ENCODE results near the gene COQ9. TPM values are rescaled to one million over a fixed set of nuclear protein-coding genes. Genes with fewer than 3 reads are reported as not detected.
"Not testable (repeated sequence)": the region's sequence is repeated elsewhere in the genome, so short reads cannot be mapped to it uniquely, and the experiment has no call there.

Gene COQ9
- polyA plus RNA-seq, 1 experiment, result 69.5 TPM

GRCh38 chr16:57434003-57434402, 13.3 kb upstream of the COQ9 start:
- DNase-seq (ENCODE audit: low read depth), result no peak
- peaks cover 20% of the 10 kb centered on the region for H3K36me3 ChIP-seq (ENCODE audit: control insufficient read depth, insufficient read depth, low read length)
- ChIA-PET CTCF (interaction anchor here (1.5 to 6.0 kb wide), 4 partner anchors 11 to 85 kb away, joined by 4 to 45 read pairs (median 14); partner anchors contain the start of gene POLR2C), POLR2A (no interaction called here)
- no peak for TF ChIP-seq CTCF (IDR thresholded peaks at IDR 0.05; ENCODE audit: insufficient read depth, low read depth, low read length)
- H3K27me3 ChIP-seq (ENCODE audit: control insufficient read depth, insufficient read depth, low read length), result no peaks in the 10 kb centered on the region
- H3K4me3 ChIP-seq (ENCODE audit: low read depth, low read length), result no peak overlapping the region

- H3K27me3 ChIP-seq (ENCODE audit: control insufficient read depth, insufficient read depth, low read length), result no peaks in the 10 kb centered on the region
- H3K36me3 ChIP-seq (ENCODE audit: control insufficient read depth, insufficient read depth, low read length), result peaks cover 17% of the 10 kb centered on the region
- POLR2A ChIA-PET, result no interaction called here
- DNase-seq (ENCODE audit: low read depth), result no peak
- CTCF ChIA-PET, result interaction anchor here (0.8 to 1.3 kb wide), 3 partner anchors 12 to 84 kb away, joined by 3 read pairs; no protein-coding TSS in a partner anchor
- H3K4me3 ChIP-seq (ENCODE audit: low read depth, low read length), result no peak overlapping the region
- TF ChIP-seq CTCF (IDR thresholded peaks at IDR 0.05; ENCODE audit: insufficient read depth, low read depth, low read length), result no peak
Measured at GRCh38 chr16:57435838-57436237, 11.4 kb upstream of the COQ9 start.

GRCh38 chr16:57439947-57440346, 7.3 kb upstream of the COQ9 start:
- H3K36me3 ChIP-seq (ENCODE audit: control insufficient read depth, insufficient read depth, low read length); POLR2A ChIA-PET; H3K27me3 ChIP-seq (ENCODE audit: control insufficient read depth, insufficient read depth, low read length); DNase-seq (ENCODE audit: low read depth); H3K4me3 ChIP-seq (ENCODE audit: low read depth, low read length): not testable (repeated sequence)
- CTCF ChIA-PET, result interaction anchor here (1.0 kb wide), 1 partner anchor 22 kb away, joined by 5 read pairs; no protein-coding TSS in a partner anchor

GRCh38 chr16:57440551-57440950, 6.7 kb upstream of the COQ9 start:
- CTCF ChIA-PET, result interaction anchor here (2.5 kb wide), 1 partner anchor 22 kb away, joined by 12 read pairs; no protein-coding TSS in a partner anchor
- POLR2A ChIA-PET, result not testable (repeated sequence)

GRCh38 chr16:57444711-57445110, 2.6 kb upstream of the COQ9 start:
- ChIA-PET POLR2A (interaction anchor here (0.6 kb wide), 1 partner anchor 140 kb away, joined by 3 read pairs; no protein-coding TSS in a partner anchor), CTCF (interaction anchor here (0.9 to 1.1 kb wide), 3 partner anchors 12 to 27 kb away, joined by 3 to 6 read pairs (median 3); no protein-coding TSS in a partner anchor)
- Histone ChIP-seq H3K36me3 (ENCODE audit: control insufficient read depth, insufficient read depth, low read length) (peaks cover 3% of the 10 kb centered on the region; the same call in 1 of the 2 replicates), H3K4me3 (ENCODE audit: low read depth, low read length) (no peak overlapping the region), H3K27me3 (ENCODE audit: control insufficient read depth, insufficient read depth, low read length) (no peaks in the 10 kb centered on the region)
- no peak for TF ChIP-seq CTCF (IDR thresholded peaks at IDR 0.05; ENCODE audit: insufficient read depth, low read depth, low read length)
- DNase-seq (ENCODE audit: low read depth), result no peak

More at GRCh38 chr16:57440551-57440950, 6.7 kb upstream of the COQ9 start:
- H3K36me3 ChIP-seq (ENCODE audit: control insufficient read depth, insufficient read depth, low read length); H3K4me3 ChIP-seq (ENCODE audit: low read depth, low read length); H3K27me3 ChIP-seq (ENCODE audit: control insufficient read depth, insufficient read depth, low read length); DNase-seq (ENCODE audit: low read depth): not testable (repeated sequence)

- H3K4me3 ChIP-seq (ENCODE audit: low read depth, low read length), result no peak overlapping the region
- DNase-seq (ENCODE audit: low read depth), result no peak
- CTCF ChIA-PET, result interaction anchor here (0.7 to 1.5 kb wide), 2 partner anchors 9 to 73 kb away, joined by 3 read pairs; no protein-coding TSS in a partner anchor
- POLR2A ChIA-PET, result no interaction called here
- H3K27me3 ChIP-seq (ENCODE audit: control insufficient read depth, insufficient read depth, low read length), result no peaks in the 10 kb centered on the region
- peaks cover 2% of the 10 kb centered on the region; the same call in 1 of the 2 replicates for H3K36me3 ChIP-seq (ENCODE audit: control insufficient read depth, insufficient read depth, low read length)
- TF ChIP-seq CTCF (IDR thresholded peaks at IDR 0.05; ENCODE audit: insufficient read depth, low read depth, low read length), result no peak
Measured at GRCh38 chr16:57445510-57445909, 1.8 kb upstream of the COQ9 start.
